HG02973 (cell line): ENCODE results near the gene ACHE.
"Not testable (repeated sequence)": the region's sequence is repeated elsewhere in the genome, so short reads cannot be mapped to it uniquely, and the experiment has no call there.

Experiments
- ATAC-seq: cut with Tn5 transposase; IDR thresholded peaks from one replicate; pipeline ENCODE4 v1.9.1; 2021; ENCODE audit warnings: moderate library complexity; ENCODE audit not compliant: unreplicated experiment

ACHE gene

DNA sequence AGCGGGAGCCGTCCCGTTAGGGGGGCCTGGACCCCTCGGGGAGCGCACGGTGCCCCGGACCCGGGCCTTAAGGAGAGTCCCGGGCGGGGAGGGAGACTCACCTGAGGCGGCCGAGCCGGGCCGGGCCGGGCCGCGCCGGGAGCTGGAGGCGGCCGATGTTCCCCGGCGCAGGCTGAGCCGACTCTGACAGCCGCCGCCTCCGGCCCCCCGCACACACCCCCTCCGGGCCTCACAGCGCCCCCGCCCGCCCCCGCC lies at the start of gene ACHE:
ACHE (minus strand) TSS at position 188 of the 255 bp plus-strand sequence. CDS start 1,656 bp downstream, outside the sequence.
- ATAC-seq: no peak

DNA sequence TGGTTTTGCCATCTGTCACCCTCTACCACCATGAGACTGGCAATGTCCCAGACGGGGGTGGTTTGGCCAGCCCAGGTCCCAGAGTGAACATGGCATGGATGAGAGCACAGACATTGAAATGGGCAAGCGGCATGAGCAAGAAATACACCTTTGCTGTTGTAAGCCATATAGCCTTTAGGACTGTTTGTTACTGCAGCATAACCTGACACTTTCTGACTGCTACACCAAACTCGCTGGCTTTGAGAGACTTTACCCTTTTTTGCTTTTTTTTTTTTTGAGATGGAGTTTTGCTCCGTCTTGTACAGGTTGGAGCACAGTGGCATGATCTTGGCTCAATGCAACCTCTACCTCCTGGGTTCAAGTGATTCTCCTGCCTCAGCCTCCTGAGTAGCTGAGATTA lies 48.5 kb upstream of the ACHE start:
- no peak for ATAC-seq

DNA sequence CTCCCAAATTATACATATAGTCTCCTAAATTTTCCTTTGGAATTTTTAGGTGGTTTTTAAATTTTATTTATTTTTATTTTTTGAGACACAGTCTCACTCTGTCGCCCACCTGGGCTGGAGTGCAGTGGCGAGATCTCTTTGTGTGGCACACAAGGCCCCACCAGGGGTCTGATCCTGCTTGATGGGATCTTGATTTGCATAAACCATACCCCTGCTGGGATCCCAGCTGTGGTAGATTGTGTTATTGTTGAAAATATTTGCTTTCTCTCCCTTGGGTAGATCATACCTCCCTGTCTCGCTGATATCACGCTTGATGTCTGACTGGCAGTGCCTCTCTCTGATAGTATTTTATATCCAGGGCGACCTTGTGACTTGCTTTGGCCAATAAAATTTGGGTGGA lies 48.0 kb upstream of the ACHE start:
- ATAC-seq: no peak

DNA sequence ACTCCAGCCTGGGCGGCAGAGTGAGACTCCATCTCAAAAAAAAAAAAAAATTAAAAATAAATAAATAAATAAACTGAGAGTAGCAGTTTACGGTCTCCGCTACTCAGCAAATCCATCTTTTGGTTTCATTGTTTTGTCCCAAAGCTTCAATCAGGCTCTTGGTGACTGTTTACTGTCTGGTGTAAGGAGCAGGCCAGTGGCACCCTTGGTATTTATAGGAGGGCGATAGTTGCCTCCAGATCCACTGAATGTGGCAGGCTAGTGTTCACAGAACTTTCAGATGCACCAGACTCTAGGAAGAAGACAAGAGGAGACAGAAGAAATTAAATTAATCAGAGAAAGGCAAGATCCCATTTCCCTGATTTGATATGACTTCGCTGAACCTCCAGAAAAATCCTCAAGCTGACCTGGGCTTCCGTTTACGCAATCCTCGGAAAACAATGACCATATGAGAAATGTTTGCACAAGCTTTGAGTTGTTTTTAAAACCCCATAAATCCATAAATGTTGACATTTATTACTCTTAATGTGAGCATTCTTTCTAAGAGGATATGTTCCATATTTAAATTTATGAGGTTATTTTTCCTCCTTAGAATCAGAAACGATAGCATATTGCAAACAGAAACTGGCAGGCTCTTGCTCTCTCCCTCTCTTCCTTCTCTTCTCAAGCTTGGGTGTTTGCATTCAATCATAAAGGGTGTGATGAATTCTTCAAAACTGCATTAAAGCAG lies 46.5 kb upstream of the ACHE start:
- no peak for ATAC-seq

DNA sequence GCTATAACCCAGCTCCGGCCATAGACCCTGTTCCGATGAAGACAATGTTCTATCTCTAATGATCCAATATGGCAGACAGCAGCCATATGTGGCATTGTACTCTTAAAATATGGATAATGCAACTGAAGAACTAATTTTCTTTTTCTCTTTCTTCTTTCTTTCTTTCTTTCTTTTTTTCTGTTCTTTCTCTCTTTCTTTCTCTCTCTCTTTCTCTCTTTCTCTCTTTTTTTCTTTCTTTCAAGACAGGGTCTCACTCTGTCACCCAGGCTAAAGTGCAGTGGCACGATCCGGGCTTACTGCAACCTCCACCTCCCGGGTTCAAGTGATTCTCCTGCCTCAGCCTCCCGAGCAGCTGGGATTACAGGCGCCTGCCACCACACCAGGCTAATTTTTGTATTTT lies 40.5 kb upstream of the ACHE start:
- ATAC-seq: not testable (repeated sequence)

DNA sequence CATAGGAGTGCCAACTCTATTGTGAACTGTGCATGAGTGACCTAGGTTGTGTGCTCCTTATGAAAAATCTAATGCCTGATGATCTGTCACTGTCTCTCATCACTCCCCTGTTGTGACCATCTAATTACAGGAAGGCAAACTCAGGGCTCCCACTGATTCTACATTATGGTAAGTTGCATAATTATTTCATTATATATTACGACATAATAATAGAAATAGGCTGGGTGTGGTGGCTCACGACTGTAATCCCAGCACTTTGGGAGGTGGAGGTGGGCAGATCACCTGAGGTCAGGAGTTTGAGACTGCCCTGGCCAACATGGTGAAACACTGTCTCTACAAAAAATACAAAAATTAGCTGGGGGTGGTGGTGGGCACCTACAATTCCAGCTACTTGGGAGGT lies 39.7 kb upstream of the ACHE start:
- not testable (repeated sequence) for ATAC-seq

DNA sequence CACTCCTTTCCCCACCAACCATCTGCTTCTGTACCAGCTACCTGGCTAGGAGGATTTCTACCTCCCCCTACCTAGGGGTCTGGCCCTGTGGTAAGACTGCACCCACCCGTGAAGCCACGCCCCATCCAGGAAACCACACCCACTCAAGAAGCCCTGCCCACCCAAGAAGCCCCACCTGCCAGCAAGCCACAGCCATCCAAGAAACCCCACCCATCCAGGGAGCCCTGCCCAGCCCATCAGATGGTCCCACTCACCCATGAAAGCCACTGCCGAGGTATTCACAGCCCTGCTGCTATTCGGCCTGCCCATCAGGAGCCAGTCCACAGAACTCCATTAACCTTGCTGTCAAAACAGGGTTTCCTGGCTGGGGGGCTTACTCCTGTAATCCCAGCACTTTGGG lies 38.0 kb upstream of the ACHE start:
- ATAC-seq: no peak

DNA sequence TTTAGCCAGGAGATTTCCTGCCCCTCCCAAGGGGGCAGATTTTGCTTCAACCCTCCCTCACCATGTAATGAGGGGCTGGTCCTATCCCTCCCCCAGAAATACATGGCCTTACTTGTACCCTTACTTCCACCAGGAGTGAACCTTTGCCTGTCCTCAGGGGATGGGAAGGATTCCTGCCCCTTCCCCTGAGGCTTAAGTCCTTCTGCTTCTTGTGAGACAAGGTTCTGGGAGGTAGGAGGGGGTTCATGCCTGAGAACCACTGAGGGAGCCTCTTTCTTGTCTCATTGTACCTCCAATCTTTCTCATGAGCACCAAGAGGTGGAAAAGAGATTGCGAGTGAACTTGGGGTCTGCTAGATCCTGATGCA lies 34.1 kb upstream of the ACHE start:
- no peak for ATAC-seq

DNA sequence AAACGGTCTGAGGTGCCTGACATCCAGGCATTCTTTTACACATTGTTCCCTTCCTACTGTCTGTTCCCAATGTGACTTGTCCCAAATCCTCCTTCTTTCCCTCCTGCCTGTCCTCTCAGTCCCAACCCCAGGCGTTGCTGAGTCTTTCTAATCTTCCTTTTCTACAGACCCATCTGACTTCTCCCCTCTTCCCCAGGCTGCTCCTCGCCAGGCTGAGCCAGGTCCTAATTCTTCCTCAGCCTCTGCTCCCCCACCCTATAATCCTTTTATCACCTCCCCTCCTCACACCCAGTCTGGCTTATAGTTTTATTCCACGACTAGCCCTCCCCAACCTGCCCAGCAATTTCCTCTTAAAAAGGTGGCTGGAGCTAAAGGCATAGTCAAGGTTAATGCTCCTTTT lies 27.9 kb upstream of the ACHE start:
- not testable (repeated sequence) for ATAC-seq

DNA sequence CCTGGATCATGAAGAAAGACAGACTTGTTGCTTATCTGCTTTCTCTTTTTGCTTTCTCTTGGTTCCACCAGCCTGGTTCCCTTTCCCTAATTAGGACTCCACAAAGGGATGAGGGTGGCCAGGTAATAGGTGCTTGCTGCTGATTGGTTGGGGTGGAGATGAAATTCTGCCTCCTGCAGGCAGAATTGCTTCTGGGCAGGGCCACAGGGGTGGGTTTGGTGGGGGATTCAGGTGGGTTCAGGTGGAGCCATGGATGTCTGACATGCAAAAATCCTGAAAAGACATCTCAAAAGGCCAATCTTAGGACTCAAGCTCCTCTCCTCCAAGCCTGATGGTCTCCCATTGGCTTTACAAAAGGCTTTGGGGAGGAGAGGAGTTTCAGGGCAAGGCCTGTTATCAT lies 25.4 kb upstream of the ACHE start:
- ATAC-seq: no peak

DNA sequence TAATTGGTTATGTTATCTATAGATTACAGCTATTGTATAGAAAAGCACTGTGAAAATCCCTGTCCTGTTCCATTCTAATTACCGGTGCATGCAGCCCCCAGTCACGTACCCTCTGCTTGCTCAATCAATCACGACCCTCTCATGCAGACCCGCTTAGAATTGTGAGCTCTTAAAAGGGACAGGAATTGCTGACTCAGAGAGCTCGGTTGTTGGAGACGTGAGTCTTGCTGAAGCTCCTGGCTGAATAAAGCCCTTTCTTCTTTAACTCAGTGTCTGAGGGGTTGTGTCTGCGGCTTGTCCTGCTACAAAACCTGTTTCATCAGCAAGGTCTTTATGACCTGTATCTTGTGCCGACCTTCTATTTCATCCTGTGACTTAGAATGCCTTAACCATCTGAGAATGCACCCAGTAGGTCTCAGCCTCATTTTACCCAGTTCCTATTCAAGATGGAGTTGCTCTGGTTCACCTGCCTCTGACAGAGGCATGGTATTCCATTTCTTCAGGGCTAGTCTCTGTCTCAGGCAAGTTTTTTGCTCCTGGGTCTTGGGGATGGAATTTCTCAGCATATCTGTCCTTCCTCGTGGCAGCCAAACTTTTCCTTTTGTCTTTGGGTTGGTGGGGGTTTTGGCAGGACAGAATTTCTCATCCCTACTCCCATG lies 24.2 kb upstream of the ACHE start:
- not testable (repeated sequence) for ATAC-seq

DNA sequence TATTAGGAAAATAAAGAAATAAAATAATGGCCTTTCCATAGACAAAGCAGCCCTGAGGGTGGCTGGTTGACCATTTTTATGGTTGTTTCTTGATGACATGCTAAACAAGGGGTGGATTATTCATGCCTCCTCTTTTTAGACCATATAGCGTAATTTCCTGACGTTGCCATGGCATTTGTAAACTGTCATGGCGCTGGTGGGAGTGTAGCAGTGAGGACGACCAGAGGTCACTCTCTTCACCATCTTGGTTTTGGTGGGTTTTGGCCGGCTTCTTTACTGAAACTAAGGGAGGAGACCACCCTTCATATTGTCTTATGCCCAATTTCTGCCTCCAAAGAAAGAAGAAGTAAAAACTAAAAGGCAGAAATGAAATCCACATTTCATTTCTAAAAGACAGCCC lies 23.6 kb upstream of the ACHE start:
- ATAC-seq: not testable (repeated sequence)

DNA sequence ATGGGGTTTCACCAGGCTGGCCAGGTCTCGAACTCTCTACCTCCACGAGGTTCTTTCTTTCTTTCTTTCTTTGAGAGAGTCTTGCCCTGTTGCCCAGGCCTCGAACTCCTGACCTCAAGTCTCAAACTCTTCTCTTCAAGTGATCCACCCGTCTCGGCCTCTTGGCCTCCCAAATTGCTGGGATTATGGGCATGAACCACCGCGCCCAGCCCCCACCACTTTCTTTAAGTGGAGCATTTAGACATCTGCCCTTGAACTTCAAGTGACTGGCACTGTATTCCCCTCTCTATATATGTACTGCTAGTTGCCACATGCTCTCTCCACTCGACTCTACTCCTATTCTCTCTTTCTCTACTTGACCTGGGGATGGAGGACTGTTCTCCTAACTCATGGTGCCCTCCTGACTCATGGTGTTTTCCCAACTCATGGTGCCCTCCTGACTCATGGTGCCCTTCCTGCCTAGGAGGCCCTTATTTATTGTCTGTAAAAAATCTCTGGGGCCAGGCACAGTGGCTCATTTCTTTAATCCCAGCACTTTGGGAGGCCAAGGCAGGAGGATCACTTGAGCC lies 19.3 kb upstream of the ACHE start:
- no peak for ATAC-seq

DNA sequence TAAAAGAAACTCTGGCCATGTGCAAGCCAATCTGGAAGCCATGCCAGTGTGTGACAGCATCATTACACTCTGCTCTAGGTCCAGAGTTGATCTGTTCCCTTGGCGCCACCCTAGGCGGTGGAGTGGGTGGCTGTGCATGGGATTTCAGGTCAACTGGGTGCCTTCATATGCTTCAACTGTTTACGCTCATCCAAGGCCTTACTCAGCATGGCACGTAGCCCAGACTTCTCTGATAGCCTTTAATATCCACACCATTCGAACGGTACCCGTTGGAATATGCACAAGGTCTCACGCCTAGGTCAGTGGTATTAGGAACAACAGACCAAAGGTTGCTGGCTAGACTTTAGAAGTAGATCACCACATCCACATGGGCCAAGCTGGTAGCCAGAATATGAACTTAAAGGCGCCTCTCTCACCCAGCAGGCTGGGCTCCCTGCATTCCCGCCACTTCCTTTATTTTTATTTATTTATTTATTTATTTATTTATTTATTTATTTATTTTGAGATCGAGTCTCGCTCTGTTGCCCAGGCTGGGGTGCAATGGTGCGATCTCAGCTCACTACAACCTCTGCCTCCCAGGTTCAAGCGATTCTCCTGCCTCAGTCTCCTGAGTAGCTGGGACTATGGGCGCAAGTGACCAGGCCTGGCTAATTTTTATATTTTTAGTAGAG lies 18.7 kb upstream of the ACHE start:
- ATAC-seq: no peak

DNA sequence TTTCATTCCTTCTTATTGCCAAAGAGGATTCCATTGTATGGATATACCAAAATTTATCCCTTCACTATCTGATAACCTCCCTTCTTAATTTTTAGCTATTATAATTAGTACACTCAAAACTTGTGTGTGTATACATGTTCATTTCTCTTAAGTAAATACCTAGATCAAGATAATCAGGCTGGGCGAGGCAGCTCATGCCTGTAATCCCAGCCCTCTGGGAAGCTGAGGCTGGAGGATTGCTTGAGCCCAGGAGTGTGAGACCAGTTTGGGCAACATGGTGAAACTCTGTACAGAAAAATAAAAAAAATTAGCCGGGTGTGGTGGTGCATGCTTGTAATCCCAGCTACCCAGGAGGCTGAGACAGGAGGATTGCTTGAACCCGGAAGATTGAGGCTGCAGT lies 15.8 kb upstream of the ACHE start:
- no peak for ATAC-seq

DNA sequence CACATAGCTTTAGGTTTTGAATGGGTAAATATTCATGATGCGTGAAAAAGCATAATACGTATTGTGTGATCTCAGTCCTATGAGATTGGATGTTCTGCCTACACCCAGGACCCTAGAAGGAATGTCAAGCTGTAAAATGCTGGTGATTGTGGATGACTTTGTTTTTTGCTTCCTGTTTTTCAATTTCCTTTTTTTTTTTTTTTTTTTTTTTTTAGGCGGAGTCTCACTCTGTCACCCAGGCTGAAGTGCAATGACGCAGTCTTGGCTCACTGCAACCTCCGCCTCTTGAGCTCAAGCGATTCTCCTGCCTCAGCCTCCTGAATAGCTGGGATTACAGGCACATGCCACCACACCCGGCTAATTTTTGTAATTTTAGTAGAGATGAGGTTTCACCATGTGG lies 14.8 kb upstream of the ACHE start:
- ATAC-seq: not testable (repeated sequence)

DNA sequence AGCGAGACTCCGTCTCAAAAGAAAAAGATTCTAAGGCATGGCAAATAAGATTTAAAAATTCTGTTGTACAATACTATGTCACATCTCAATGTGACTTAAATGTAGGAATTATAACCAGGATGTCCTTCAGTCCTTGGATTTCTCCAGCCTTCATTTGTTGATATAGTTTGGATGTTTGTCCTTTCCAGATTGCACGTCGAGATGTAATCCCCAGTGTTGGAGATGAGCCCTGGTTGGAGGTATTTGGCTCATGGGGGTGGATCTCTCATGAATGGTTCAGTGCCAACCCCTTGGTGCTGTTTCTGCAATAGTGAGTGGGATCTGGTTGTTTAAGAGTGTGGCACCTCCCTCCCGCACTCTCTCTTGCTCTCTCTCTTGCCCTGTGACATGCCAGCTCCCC lies 12.8 kb upstream of the ACHE start:
- no peak for ATAC-seq

DNA sequence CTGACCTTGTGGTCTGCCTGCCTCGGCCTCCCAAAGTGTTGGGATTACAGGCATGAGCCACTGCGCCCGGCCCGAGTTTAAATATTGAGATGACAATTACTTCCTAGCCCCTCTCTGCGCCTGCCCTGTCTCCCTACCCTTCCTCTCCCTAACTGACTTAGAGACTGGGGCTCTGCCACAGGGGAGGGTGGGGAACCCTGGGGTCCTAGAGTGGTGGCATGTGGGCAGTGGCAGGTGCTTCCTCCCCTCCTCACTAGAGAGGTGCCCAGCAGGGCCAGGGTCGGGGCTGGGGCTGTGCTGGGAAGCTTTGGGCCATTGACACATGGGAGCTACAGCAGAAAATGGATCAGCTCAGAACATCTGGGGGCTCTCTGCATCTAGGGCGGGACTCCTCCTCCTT lies 7.0 kb upstream of the ACHE start:
- ATAC-seq: no peak

DNA sequence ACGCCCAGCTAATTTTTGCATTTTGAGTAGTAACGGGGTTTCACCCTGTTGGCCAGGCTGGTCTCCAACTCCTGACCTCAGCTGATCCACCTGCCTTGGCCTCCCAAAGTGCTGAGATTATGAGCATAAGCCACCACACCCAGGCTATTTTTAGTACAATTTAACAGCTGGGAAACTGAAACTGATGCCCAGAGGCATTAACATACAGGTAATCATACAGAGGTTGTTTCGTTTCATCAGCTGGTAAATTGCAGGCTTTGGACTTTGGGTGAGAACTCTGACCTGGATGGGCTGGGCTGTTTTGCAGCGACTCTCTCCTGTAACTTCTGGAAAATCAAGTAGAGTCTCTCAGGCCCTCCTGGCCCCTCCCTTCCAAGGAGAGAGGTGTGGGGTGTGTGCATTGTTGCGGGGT lies 6.2 kb upstream of the ACHE start:
- ATAC-seq: no peak

DNA sequence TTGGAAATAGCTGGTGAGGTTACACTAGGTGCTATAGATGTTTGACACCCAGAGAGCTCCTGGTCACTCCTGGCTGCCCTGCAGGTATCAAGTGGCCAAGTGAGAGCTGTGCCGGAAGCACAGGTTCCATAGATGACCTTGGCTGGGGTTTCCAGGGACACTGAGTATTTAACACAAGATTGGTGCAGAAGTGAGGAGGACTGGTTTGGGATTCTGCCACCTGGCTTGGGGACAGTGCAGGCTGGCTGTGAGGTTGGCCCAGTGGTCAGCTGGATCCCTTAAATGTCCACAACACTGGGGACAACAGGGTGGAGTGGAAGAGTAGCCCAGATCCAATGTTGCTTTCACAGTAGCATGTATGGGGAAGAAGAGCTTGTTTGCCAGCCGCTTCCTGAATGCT lies 5.3 kb upstream of the ACHE start:
- no peak for ATAC-seq

DNA sequence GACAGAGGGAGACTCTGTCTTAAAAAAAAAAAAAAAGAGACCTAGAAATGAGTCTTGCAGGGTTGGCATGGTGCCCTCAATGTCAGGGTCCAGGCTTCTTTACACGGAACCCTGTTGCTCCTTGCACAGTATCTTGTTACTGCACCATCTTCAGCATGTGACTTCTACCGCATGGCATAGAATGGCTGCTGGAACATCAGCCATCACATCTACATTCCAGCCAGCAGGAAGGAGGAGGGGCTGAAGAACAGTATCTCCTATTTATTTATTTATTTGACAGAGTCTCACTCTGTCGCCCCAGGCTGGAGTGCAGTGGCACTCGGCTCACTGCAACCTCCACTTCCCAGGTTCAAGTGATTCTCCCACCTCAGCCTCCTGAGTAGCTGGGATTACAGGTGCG lies 3.7 kb upstream of the ACHE start:
- no peak for ATAC-seq

DNA sequence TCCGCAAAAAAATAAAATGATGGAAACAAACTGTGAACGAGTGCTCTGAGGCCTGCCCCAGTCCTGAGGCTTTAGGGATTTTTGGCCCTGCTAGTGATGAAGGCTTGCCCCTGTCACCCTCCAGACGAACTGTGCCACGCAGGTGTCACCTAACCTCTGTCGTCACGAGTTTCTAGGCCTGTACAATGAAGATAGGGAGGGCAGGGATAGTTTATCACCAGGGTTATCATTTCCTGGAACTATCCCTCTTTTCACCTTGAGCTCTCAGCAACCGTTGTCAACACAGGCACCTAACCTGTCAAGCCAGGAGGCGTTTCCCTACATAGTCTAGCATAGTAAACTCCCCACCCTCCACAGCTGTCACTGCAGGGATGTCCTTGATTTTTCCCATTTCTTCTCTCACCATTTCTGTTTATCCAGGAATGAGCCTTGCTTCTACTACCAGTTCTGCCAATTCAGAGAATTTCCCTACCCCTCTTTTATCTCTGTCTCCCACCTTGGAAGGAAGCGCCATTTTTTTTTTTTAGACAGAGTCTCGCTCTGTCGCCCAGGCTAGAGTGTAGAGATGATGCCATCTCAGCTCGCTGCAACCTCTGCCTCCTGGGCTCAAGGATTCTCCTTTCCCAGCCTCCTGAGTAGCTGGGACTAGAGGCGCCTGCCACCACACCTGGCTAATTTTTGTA lies 2.2 kb upstream of the ACHE start:
- no peak for ATAC-seq
